ENCODE data around the gene CACNB3.

CACNB3 gene

GRCh38 chr12:48817873-48818830 lies at the start of gene CACNB3:
Gene CACNB3, plus strand, starts transcription at chr12:48818496. Its CDS starts 434 bp downstream, at chr12:48818930.
- DNase-seq (ENCODE audit: low read depth in 2 of 2): peak; percentile 68 to 72

GRCh38 chr12:48768736-48769135 lies 49.6 kb upstream of the CACNB3 start:
- DNase-seq (ENCODE audit: low read depth in 2 of 2): no peak

GRCh38 chr12:48770756-48771155 lies 47.5 kb upstream of the CACNB3 start:
- no peak for DNase-seq (ENCODE audit: low read depth in 2 of 2)

- no peak for DNase-seq (ENCODE audit: low read depth in 2 of 2)
Observed at GRCh38 chr12:48771588-48772112, 46.6 kb upstream of the CACNB3 start.

GRCh38 chr12:48773686-48774085 lies 44.6 kb upstream of the CACNB3 start:
- DNase-seq (ENCODE audit: low read depth in 2 of 2): no peak

GRCh38 chr12:48774516-48774915 lies 43.8 kb upstream of the CACNB3 start:
- DNase-seq (ENCODE audit: low read depth in 2 of 2): no peak

- DNase-seq (ENCODE audit: low read depth in 2 of 2): no peak
Observed at GRCh38 chr12:48775299-48775698, 43.0 kb upstream of the CACNB3 start.

GRCh38 chr12:48775991-48776649 lies 42.2 kb upstream of the CACNB3 start:
- DNase-seq (ENCODE audit: low read depth in 2 of 2): no peak

GRCh38 chr12:48776956-48777355 lies 41.3 kb upstream of the CACNB3 start:
- no peak for DNase-seq (ENCODE audit: low read depth in 2 of 2)

GRCh38 chr12:48777501-48778400 lies 40.5 kb upstream of the CACNB3 start:
- DNase-seq (ENCODE audit: low read depth in 2 of 2): no peak

- no peak for DNase-seq (ENCODE audit: low read depth in 2 of 2)
Observed at GRCh38 chr12:48779869-48780268, 38.4 kb upstream of the CACNB3 start.

GRCh38 chr12:48780381-48781025 lies 37.8 kb upstream of the CACNB3 start:
- no peak for DNase-seq (ENCODE audit: low read depth in 2 of 2)

- no peak for DNase-seq (ENCODE audit: low read depth in 2 of 2)
Observed at GRCh38 chr12:48781750-48782456, 36.4 kb upstream of the CACNB3 start.

- no peak for DNase-seq (ENCODE audit: low read depth in 2 of 2)
Observed at GRCh38 chr12:48782457-48783395, 35.6 kb upstream of the CACNB3 start.

GRCh38 chr12:48783432-48783831 lies 34.9 kb upstream of the CACNB3 start:
- DNase-seq (ENCODE audit: low read depth in 2 of 2): no peak

- DNase-seq (ENCODE audit: low read depth in 2 of 2): no peak
Observed at GRCh38 chr12:48786591-48787544, 31.4 kb upstream of the CACNB3 start.

- DNase-seq (ENCODE audit: low read depth in 2 of 2): no peak
Observed at GRCh38 chr12:48787791-48788523, 30.3 kb upstream of the CACNB3 start.

GRCh38 chr12:48788524-48788853 lies 29.8 kb upstream of the CACNB3 start:
- DNase-seq (ENCODE audit: low read depth in 2 of 2): no peak

Measured in activated CD4-positive, alpha-beta T cell treated with anti-CD3 and anti-CD28 coated beads for 24 hours (primary cell).